HG02610 (cell line): Measurements from ENCODE around the gene CENPQ.
A peak's percentile ranks its signal among the peaks of the same experiment; 100 is the strongest.

ENCODE experiments used
- ATAC-seq: cut with Tn5 transposase; IDR thresholded peaks from one replicate; pipeline ENCODE4 v1.9.1; 2021; ENCODE audit warnings: mild to moderate bottlenecking, moderate library complexity; ENCODE audit not compliant: unreplicated experiment

Gene CENPQ

GRCh38 chr6:49499623-49500022 is 36.5 kb downstream of the CENPQ start, which contains the start of gene GLYATL3:
GLYATL3 (plus strand) TSS chr6:49499923; CDS start chr6:49511991, 12,068 bp downstream.
- ATAC-seq, result no peak

DNA sequence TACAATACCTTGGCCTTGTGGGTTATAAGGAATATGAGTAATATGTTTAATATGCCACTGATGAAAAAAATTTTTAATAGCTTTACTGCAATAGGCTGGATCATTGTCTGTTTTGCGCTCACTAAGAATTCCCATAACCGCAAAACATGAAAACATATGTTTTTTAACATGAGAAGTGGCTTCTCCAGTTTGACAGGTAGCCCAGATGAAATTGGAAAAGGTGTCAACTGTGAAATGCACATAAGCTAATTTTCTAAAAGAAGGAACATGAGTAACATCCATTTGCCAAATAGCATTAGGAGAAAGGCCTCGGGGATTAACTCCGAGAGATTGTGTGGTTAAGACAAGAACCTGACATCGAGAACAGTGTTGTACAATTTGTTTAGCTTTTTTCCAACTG is 41.5 kb downstream of the CENPQ start:
- no peak for ATAC-seq

GRCh38 chr6:49506569-49507111 is 43.5 kb downstream of the CENPQ start:
- ATAC-seq, result no peak

DNA sequence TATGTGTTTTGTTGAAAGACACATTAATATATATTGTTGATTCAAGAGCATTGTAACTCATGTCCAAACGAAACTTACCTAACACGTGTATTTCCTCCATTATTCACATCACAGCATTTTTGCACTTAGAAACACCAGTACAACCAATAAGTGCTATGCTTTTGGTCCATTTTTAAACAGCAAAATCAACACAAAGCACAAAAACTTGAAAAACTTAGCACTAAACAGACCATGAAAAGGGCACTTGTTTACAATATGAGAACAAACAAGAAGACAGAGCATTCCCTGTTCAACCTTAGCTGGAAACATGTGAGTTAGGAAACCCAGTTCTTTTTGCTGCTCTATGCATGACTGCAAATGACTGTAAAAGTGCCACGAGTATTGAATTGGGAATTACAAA is 46.2 kb downstream of the CENPQ start:
- no peak for ATAC-seq

- no peak for ATAC-seq
These were observed 50.2 kb downstream of the CENPQ start for GRCh38 chr6:49513153-49513989.

DNA sequence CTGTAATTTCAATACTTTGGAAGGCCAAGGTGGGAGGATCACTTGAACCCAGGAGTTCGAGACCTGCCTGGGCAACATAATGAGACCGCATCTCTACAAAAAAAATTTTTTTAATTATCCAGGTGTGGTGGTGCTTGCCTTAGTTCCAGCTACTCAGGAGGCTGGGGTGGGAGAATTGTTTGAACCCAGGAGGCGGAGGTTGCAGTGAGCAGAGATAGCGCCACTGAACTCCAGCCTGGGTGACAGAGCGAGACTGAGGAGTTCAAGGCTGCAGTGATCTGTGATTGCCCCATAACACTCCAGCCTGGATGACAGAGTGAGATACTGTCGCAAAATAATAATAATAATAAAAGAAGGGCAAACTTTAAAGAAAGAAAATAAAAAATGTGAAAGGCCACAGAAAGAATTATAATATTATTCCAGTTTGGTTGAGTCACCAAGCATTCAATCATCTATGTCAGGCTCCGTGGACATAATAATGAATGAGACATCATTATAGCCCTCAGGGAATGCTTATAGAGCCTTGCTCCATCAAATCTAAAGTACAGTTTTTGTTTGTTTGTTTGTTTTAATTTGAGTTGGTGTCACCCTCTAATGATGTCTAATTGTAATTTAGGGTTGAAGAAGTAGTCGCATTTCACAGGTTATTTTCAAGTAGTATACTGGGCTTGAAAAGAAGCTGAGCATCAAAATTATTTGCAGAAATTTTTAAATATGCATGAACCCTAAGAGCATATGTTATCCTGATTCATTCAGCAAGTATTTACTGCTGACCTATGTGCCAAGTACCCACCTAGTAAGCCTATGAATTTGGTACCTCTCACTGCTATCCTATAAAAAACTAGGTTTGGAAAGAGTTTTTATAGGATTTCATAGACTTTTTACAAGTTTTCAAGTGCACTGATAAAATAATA is 51.7 kb downstream of the CENPQ start:
- no peak for ATAC-seq

DNA sequence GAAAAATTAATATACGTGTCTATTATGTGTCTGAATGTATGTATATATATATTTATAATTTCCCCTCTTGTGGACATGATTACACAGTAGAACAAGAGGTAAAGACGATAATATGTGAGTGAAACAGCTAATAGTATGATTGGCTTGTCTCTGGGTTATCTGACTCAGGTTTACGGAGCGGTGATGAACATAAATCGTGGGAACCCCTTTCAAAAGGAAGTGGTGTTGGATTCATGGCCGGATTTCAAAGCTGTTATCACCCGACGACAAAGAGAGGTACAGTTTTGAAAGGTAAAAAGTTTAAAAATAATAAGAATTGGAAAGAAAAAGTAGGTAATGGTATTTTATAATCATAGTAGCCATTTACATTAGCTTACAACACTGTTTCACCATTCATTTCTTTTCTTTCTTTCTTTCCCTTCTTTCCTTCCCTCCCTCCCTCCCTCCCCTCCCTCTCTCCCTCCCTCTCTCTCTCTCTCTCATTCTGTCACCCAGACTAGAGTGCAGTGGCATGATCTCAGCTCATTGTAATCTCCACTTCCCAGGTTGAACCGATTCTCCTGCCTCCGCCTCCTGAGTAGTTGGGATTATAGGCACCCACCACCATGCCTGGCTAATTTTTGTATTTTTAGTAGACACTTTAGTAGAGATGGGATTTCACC is 52.4 kb downstream of the CENPQ start:
- no peak for ATAC-seq

DNA sequence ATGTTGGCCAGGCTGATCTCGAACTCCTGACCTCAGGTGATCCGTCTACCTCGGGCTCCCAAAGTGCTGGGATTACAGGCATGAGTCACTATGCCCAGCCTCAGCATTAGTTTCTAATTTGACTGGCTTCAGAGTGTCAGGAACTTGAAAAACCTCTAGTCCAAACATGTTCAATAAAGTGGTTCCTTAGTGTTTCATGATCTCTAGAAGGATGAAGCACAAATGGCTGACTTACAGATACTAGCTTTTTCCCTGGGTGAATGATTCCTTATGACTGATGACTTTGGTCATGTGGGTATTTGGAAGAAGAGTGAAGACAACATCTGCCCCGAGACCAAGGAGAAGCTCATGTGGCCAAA is 53.0 kb downstream of the CENPQ start:
- no peak for ATAC-seq

DNA sequence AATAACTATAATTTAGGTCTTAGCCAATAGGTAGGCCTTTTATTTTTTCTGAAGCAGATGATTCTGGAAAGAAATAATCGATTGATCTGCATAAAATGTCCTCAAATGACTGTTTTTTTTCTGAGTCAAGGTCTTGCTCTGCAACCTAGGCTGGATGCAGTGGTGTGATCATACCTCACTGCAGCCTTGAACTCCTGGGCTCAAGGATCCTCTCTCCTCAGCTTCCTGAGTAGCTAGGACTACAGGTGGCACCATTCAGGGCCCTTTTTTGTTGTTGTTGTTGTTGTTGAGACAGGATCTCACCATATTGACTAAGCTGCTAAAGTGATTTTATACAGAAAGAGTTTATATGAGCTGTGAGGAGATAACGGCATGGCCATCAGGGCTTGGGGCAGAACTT is 54.7 kb downstream of the CENPQ start:
- no peak for ATAC-seq

- peak; percentile 59 for ATAC-seq
These were observed 56.5 kb downstream of the CENPQ start for GRCh38 chr6:49519660-49520059.

DNA sequence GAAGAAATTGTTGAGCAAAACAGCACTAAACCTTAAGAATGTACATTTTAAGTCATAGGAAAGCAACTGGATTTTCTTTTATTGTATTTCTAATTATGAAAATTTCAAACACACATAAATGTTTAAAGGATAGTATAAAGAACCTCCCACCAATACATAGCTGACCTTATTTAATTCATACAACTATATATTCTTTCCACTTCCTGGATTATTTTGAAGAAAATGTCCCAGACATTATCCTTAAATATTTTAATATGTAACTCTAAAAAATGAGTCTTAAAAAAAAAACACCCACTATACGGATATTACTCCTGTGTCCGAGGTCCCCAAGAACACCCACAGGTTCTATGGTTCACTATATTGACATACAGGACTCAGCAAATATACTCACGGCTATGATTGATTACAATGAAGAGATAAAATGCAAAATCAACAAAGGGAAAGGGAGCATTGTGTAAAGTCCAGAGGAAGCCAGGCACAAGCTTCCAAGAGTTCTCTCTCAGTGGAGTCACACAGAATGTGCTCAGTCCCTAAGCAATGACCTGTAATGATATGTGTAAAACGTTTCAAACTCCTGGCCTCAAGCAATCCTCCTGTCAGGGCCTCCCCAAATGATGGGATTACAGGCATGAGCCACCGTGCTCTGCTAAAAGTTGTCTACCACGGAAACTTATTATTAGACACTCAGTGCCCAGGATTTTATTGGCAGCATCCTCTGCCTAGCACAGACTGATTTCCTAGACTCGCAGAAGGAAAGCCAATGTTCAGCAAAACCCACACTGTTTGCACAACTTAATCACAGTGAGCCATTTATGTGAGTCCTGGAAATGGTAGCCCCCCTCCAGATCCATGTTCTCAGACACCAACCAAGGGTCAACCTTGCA is 59.8 kb downstream of the CENPQ start:
- ATAC-seq, result no peak

GRCh38 chr6:49523901-49524300 is 60.7 kb downstream of the CENPQ start:
- ATAC-seq, result no peak

- no peak for ATAC-seq
These were observed 61.4 kb downstream of the CENPQ start for GRCh38 chr6:49524541-49524940.

DNA sequence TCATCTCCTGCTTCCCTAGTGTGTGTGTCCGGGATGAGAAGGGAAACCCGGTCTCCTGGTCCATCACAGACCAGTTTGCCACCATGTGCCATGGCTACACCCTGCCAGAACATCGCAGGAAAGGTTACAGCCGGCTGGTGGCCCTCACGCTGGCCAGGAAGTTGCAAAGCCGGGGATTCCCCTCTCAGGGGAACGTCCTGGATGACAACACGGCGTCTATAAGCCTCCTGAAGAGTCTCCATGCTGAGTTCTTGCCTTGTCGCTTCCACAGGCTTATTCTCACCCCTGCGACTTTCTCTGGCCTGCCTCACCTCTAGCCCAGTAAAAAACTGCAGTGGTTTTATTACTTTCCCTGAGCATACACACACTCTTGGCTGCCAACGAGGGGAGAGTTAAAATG is 63.4 kb downstream of the CENPQ start:
- ATAC-seq, result no peak

GRCh38 chr6:49527320-49527719 is 64.2 kb downstream of the CENPQ start:
- no peak for ATAC-seq

DNA sequence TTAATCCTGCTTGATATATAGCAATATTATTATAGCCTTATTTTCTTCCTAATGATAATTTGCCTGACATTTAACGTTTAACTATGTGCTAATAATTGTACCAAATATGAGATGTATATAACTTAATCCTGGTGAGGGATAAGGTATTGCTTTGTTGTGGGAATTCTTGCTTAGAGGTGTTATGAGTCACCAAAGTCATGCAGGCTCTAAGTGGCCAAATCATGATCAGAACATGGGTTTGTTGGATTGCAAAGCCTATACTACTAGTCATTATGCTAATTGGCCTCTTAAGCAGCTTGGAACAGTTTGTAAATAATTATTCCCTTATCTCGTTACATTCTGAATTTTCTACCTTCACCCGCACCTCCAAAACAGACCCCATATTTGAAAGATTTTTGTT is 65.4 kb downstream of the CENPQ start:
- ATAC-seq, result no peak

DNA sequence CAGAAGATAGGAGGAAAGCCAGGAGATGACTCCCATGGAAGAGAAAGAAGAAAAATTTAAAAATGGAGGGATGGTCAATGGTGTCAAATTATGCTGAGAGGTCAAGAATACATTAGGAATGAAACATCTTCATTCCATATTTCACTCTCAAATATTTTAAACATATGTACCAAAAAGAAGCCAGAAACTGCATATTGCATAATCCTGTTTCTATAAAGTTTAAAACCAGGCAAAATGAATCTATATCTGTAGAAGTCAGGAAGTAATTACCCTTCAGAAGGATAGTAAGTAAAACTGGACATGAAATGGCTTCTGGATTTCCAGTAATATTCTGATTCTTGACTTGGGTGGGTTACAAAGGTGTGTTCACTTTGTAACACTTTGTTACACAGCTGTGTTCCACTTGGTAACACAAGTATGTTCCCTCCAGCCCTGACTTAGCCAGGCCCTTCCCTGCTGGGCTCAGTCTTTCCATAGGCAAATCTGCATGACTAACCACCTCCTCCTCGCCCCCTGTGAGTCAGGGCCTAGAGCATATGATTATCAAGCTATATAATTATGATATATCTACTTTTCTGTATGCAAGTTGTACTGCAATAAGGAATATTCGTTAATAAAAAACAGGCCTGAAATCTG is 67.1 kb downstream of the CENPQ start:
- ATAC-seq, result no peak

- ATAC-seq, result peak; percentile 91
These were observed 68.8 kb downstream of the CENPQ start for GRCh38 chr6:49531774-49532569.

GRCh38 chr6:49535795-49536194 is 72.6 kb downstream of the CENPQ start:
- no peak for ATAC-seq
